GM21381 (cell line): ENCODE results near the gene PRSS2.
"Not testable (repeated sequence)": the region's sequence is repeated elsewhere in the genome, so short reads cannot be mapped to it uniquely, and the experiment has no call there.

Experiments
- ATAC-seq: cut with Tn5 transposase; IDR thresholded peaks from one replicate; pipeline ENCODE4 v1.9.1; 2021; ENCODE audit warnings: mild to moderate bottlenecking, moderate library complexity; ENCODE audit not compliant: unreplicated experiment

The PRSS2 gene

DNA sequence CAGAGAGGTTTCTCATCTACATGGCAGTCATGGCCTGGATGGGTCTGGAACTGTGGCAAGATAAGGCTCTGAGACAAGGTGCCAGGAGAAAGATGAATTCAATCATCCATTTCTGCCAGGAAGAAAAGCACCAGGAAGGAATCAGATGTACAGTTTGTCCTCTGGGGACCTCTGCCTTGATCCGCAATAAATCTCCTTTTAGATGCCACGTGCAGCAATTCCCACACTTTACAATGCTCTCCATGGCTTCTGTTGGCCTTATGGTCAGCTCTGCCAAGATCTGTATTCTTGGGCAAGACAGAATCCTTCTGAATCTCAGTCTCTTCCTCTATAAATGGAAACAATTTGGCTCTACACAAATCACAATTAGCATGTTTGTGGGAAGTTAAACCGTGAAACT, 12.5 kb upstream of the PRSS2 start:
- ATAC-seq, result not testable (repeated sequence)

DNA sequence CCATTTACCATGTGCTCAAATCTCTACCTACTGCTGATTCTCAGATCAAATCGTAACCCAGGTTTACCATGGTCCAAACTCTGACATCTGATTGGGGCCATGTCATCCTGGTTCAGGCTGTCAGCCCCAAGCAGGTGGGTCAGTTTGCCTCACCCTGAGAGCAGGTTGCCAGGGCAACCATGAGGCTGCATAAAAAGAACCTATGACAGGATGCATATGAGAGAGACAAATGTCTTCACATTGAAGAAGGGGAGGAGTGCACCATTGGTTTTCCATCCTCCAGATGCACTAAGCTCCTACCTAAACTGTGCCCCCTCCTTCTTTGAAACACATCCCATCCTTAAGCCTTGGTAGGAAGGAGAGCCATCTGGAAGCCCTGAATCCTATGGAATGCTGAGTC, 11.3 kb upstream of the PRSS2 start:
- no peak for ATAC-seq

DNA sequence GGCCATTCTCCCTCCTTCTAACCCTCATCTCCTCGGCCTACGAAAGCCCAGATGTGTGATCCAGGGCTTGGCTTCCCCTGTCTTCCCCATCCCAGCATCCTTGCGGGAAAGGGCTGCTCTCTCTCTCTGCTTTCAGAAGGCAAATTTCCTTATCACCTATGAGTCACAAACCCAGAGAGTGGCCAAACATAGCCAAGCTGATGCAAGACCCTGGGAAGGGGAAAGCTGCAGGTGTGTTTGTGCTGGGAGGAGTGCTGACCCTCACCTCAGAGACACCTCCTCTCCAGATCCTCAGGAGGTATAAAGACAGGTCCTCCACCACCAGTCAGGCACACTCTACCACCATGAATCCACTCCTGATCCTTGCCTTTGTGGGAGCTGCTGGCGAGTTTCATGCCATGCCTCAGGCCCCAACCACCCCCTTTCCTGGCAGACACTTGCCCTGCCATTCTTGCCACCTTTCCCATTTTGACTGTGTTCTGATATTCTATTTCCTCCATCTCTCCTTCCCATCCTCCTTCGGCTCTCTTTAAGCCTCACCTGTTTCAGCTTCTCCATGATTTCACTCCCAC, 10.6 kb upstream of the PRSS2 start:
- ATAC-seq, result no peak

DNA sequence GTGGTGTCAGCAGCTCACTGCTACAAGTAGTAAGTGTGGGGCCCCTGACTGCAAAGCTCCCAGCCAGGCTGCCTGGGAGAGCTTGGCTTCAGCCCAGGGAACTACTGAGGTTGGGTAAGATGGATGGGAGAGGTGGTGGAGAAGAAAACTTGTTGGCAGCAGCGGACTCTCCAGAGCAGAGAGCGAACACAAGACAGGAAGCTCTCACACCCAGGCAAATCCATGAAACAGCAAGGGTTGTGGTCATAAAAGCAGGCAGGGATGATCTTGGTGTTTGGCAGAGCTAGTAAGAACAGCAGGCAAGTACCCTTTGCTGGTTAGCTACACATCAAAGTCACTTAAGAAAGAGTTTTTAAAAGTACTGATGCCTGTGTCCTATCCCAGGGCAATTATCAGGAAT, 9.2 kb upstream of the PRSS2 start:
- not testable (repeated sequence) for ATAC-seq

DNA sequence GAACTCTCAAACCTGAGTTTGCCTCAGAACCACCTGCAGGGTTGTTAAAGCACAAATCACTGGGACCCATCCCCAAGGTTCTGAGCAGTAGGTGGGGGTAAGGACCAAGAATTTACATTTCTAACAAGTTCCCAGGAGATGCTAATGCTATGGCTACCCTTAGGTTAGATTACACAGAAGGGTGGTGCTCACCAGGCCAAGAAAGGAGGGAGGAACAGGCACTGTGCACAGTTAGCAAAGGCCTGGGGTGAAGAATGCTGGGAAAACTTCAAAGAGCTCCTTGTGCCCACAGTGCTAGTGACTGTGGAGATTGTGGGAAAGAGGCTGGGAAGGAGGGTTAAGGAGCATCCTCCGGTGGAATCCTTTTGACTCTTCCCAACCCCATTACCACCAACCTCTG, 8.7 kb upstream of the PRSS2 start:
- ATAC-seq, result no peak

DNA sequence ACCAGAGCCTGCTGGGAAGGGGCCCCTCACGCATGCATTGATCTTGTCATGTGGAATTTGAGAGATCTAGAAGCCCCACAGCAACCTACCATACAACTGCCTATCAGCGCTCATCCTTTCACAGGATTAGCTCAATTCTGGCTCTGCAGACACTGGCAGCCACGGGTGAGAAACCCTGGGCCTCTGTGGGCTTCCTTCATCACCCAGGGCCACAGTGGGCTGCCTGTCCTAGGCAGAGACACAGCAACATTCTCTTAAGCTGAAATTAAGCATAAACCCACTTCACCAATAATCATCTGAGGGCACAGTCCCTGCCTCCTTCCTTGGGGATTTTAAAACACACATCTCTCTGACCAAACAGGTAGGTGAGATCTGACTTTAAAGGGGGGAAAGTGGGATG, 3.3 kb upstream of the PRSS2 start:
- ATAC-seq, result no peak

DNA sequence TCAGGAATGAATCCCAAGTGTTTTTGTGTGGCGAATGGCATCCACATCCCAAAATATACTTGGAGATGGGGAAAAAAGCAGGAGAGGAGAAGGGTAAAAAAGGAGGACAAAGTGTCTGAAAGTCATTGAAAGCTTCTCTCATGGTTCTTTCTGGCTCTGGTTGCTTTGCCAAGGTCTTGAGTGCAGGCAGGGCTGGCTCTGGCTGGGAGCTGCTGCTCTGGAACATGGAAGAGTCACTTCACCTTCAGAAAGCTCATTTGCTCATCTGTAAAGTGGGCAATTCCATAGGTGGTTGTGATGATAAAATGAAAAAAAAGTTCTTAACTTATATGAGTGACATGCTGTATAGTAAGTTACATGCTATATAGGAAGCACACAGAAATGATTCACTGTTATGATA, 2.9 kb upstream of the PRSS2 start:
- no peak for ATAC-seq

DNA sequence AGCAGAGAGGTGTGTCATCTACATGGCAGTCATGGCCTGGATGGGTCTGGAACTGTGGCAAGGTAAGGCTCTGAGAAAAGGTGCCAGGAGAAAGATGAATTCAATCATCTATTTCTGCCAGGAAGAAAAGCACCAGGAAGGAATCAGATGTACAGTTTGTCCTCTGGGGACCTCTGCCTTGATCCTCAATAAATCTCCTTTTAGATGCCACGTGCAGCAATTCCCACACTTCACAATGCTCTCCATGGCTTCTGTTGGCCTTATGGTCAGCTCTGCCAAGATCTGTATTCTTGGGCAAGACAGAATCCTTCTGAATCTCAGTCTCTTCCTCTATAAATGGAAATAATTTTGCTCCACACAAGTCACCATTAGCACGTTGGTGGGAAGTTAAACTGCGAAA, 1.9 kb upstream of the PRSS2 start:
- not testable (repeated sequence) for ATAC-seq

DNA sequence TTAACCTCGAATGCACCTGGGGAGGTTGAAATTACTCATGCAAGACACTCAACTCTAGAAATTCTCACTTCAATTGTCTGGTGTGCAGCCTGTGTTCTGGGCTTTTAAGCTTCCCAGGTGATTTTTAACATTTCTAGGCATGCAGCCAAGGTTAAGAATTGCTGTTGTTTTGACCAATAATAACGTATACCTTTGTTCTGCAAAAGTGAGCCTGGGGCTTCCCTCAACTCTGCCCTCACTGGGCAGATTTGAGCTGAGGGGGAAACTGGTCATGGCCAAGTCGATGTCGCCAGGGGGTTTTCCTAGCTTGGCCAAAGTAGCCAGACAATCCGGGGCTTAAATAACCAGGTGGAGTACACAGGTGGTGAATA, 568 bp downstream of the PRSS2 start:
- ATAC-seq, result peak; percentile 84

DNA sequence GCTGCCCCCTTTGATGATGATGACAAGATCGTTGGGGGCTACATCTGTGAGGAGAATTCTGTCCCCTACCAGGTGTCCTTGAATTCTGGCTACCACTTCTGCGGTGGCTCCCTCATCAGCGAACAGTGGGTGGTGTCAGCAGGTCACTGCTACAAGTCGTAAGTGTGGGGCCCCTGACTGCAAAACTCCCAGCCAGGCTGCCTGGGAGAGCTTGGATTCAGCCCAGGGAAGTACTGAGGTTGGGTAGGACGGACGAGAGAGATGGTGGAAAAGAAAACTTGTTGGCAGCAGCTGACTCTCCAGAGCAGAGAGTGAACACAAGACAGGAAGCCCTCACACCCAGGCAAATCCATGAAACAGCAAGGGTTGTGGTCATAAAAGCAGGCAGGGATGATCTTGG, 1.3 kb downstream of the PRSS2 start:
- ATAC-seq, result no peak

DNA sequence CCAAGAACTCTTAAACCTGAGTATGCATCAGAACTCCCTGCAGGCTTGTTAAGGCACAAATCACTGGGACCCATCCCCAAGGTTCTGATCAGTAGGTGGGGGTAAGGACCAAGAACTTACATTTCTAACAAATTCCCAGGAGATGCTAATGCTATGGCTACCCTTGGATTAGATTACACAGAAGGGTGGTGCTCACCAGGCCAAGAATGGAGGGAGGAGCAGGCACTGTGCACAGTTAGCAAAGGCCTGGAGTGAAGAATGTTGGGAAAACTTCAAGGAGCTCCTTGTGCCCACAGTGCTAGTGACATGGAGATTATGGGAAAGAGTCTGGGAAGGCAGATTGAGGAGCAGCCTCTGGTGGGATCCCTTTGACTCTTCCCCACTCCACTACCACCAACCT, 1.9 kb downstream of the PRSS2 start:
- ATAC-seq, result no peak

DNA sequence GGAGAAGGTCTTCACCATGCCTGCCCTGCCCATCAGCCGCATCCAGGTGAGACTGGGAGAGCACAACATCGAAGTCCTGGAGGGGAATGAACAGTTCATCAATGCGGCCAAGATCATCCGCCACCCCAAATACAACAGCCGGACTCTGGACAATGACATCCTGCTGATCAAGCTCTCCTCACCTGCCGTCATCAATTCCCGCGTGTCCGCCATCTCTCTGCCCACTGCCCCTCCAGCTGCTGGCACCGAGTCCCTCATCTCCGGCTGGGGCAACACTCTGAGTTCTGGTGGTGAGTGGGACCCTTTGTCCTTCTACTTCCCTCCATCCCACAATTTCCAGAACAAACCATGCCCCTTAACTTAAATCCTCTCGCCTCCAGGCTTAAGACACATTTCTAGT, 2.5 kb downstream of the PRSS2 start:
- no peak for ATAC-seq

DNA sequence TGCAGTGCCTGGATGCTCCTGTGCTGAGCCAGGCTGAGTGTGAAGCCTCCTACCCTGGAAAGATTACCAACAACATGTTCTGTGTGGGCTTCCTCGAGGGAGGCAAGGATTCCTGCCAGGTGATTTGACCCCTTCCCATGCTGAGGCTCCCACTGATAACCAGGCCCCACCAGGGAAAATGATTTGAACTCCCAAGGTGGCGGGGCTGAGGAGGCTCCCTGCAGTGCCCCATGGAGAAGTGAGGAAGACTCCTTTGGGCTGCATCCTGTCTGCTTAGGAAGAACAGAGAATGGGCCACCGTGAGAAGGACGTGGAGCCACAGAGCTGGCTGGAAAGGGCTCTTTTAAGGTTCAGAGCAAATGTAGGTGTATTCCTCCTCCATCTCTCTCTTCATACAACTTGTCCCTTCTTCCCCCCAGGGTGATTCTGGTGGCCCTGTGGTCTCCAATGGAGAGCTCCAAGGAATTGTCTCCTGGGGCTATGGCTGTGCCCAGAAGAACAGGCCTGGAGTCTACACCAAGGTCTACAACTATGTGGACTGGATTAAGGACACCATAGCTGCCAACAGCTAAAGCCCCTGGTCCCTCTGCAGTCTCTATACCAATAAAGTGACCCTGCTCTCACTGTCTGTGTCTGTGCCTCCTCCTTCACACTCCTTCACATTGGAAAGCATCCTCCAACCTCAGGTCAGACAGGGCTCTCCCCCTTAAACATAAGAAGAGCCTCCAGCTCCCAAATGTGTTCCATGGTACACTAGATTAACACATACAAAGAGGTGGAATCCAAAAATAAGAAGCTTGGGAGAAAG, 3.4 kb downstream of the PRSS2 start:
- ATAC-seq, result no peak

DNA sequence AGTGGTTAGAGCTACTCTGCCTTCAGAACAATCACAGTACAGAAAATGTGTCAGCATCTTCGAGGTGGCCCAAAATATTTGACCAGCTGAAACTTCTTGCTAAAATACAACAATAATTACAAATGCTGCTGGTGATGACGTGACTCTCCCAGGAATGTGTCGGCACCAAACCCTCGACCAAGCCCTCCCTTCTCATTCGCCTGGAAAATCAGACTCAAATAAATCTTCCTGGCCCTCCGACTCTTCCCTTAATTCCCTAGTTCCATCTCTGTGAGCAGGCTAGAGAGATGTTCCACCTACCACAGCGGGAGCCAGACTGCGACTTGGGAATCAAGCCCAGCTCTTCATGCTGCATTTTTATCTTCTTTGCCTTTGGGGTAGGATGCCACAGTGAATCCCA, 4.1 kb downstream of the PRSS2 start:
- ATAC-seq, result no peak

DNA sequence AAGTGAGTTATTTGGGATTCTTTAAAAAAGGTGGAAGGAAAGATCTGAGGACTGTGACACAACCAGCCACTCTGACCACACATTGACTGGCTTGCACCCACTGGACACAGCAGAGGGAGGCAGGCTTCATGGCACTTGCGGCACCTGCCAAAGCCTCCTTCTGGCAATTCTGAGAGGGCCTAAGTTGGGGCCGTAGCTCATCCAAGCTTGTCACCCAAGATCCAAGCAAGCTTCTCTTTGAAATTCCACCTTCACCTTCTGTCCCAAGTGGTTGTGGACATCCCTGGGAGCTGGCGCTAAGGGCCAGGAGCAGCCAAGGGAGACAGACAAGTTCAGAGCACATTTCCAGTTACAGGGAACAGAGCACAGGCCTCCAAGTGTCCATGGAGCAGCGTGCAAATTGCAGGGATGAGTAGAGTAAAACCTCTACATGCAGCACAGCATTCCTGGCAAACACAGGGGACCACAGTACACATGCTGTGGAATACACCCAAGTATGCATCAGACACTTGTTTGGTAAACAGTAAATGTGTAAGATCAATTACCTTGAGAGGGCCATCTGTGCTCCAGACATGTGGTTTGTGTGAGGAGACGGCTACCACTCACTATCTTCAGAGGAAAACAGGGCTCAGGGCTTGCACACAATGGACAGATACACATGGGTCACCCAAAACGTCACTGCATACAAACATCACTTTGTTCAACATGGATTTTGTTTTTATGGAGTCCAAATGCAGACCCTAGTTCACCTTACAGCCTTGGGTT, 4.8 kb downstream of the PRSS2 start:
- not testable (repeated sequence) for ATAC-seq

DNA sequence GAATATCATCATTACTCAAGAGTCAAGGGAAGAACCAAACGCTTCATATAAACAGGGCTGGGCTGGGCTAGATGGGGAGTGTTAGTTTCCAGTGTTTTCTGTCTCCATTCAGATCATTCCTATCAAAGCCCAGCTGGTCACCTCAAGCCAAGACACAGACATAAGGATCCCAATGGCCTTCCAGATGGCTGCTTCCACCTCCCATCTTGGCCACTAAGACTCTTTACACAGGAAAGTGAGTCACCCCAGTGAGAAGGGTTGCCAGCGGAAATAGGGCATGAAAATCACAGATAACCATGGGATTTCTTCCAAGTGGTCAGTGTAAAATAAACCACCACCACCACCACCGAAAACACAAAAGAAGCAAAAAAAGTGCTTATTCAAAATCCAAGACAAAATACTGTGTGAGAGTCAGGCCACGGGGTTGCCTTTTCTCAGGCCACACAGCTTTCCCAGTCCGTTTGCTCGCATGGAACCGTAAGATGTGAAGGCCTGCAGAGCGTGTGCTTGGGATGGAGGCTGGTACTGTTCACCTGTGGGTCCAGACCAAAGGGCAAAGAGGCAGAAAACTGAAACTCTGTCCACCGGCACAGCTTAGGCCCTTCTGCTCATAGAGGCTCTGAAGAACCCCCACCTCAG, 5.6 kb downstream of the PRSS2 start:
- no peak for ATAC-seq

DNA sequence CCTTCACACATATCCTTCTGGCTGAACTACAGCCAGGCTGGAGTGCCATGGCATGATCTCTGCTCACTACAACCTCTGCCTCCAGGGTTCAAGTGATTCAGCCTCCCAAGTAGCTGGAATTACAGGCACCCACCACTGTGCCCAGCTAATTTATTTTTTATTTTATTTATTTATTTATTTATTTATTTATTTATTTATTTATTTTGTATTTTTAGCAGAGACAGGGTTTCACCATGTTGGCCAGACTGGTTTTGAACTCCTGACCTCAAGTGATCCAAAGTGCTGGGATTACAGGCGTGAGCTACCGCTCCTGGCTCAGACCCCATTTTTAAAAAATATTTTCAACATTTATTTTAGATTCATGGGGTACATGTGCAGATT, 6.1 kb downstream of the PRSS2 start:
- ATAC-seq, result not testable (repeated sequence)

DNA sequence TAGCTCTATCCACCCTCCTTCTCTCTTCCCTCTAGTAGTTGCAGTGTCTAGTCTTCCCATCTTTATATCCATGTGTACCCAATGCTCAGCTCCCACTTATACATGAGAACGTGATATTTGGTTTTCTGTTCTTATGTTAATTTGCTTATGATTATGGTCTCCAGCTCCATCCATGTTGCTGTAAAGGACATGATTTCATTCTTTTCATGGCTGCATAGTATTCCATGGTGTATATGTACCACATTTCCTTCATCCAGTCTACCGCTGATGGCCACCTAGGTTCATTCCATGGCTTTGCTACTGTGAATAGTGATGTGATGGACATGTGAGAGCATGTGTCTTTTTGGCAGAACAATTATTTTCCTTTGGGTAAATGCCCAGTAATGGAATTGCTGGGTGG, 6.5 kb downstream of the PRSS2 start:
- no peak for ATAC-seq

DNA sequence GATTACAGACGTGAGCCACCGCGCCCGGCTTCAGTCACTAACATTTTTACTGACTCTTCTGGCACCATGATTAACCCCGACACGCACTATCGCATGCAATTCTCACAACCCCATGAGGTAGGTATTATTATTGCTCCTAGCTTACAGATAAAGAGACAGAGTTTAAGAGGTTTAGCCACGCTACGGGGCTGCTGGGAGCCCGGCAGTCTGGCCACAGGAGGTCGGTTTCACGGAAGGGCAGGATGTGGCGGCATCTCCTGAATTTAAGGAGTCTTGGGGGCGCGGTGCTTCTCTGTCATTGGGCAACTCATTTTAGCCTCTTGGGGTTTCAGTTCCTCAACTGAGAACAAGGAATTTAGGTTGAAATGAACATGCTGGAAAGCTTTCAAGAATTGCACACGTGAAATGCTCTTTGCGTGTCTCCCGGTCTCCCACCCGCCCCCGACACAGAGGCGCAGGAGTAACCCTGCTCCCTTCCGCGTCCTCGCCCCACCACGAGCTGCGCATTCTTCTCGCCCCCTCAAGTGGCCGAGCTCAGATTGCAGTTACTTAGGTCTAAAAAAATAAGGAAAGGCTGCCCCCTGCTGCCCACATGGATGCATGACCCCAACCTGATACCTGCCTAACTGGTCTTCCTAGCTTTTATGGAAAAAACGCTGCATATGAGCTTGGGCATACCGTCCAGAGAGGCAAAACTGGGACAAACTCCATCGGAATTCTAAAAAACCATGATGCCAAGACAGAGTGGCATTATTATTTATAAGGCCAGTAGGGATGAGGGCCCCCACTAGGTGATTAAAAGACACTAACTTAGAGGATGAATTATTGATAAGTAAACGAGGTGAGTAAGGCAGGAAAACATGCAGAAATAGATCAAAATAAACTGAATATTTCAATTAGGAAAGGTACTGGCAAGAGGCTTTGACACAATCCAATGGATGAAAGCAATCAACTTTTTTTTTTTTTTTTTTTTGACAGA, 12.4 kb downstream of the PRSS2 start:
- ATAC-seq, result peak; percentile 84

DNA sequence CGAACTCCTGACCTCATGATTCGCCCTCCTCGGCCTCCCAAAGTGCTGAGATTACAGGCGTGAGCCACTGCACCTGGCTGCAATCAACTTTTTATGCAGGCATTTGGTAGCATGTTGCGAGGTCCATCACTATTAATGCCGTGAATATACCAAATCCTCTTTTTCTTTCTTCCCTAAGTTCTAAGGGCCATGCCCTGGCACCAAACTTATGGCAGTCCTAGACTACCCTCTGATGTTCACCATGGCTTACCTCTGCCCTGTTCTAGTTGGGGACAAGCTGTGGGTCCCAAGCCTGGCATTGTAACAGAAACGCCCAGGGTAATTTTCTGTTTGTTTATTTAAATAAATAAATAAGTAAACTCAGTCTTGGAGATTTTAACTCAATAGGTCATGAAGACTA, 13.3 kb downstream of the PRSS2 start:
- ATAC-seq, result no peak

DNA sequence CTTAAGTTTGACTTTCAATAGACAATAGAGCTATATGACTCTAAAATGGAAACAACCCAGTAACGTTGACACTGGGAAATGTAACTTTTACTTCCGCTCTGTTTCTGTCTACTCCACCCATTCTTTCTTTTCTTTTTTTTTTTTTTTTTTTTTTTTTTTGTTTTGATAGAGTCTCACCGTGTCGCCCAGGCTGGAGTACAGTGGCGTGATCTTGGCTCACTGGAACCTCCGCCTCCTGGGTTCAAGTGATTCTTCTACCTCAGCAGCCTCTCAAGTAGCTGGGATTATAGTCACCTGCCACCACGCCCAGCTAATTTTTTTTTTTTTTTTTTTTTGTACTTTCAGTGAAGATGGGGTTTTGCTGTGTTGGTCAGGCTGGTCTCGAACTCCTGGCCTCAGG, 13.9 kb downstream of the PRSS2 start:
- no peak for ATAC-seq
